Testis (tissue), 3 donors: ENCODE results near the gene RALGAPA1. TPM values are rescaled to one million over a fixed set of nuclear protein-coding genes. Genes with fewer than 3 reads are reported as not detected.
"Not testable (repeated sequence)": the region's sequence is repeated elsewhere in the genome, so short reads cannot be mapped to it uniquely, and the experiment has no call there.

Source experiments
- DNase-seq: peaks from one replicate; pipeline ENCODE4 v3.0.0-alpha.2; 2019
- H3K27ac ChIP-seq, 2 donors: fragments of 200-600 bp; sonication (generic); one replicate each; pipeline ENCODE4 v1.5.1; 2019
- H3K27me3 ChIP-seq: fragments of 200-600 bp; sonication (generic); one replicate; pipeline ENCODE4 v1.5.1; 2019
- H3K36me3 ChIP-seq: fragments of 200-600 bp; sonication (generic); one replicate; pipeline ENCODE4 v1.5.1; 2017; ENCODE audit warnings: low read depth; ENCODE audit errors: missing control alignments
- H3K4me1 ChIP-seq: fragments of 200-600 bp; sonication (generic); one replicate; pipeline ENCODE4 v1.5.1; 2019
- H3K4me3 ChIP-seq, 2 donors: fragments of 200-600 bp; sonication (generic); one replicate each; pipeline ENCODE4 v1.5.1; 2017 to 2019
- H3K9me3 ChIP-seq: fragments of 200-600 bp; sonication (generic); one replicate; pipeline ENCODE4 v1.5.1; 2017
- CTCF ChIP-seq, 3 experiments: fragments of 450-650 bp in 2 of 3; fragments of 200-600 bp in 1 of 3; sonication (generic) in 1 of 3; IDR thresholded peaks; one replicate each; pipeline ENCODE4 v1.5.1; 2016 to 2019; ENCODE audit warnings: antibody characterized with exemption in 3 of 3, mild to moderate bottlenecking in 2 of 3, moderate library complexity in 1 of 3
- POLR2A ChIP-seq: fragments of 450-650 bp; IDR thresholded peaks from one replicate; pipeline ENCODE4 v1.6.1; 2017; ENCODE audit warnings: antibody characterized with exemption, mild to moderate bottlenecking, moderate library complexity
- WGBS, 2 donors: methylation state at CpG; one replicate each; pipeline ENCODE4 v1.1.5; 2018; 5-methylcytosine and 5-hydroxymethylcytosine counted together
- intact Hi-C: fragments of 100-400 bp; cut with DNase I; formaldehyde crosslinking; loops from one replicate; pipeline ENCODE4 v1.15.1; 2023; ENCODE audit warnings: low total_unique reads
- polyA plus RNA-seq: library from polyadenylated mRNA; stranded (reverse); fragments of 350-450 nt; fragmentation: Illumina TruSeq; extraction: RNeasy Lipid Tissue Mini Kit (QIAGEN cat#74804); gene quantifications from one replicate; pipeline ENCODE4 v1.2.3, GENCODE V29; 2014; ENCODE audit warnings: low read depth, low replicate concordance; ENCODE audit not compliant: insufficient read depth
- total RNA-seq, 2 donors: library from RNA; depleted of rRNA; stranded (reverse); fragments of >200 nt; gene quantifications; one replicate each; pipeline ENCODE4 v1.2.3, GENCODE V29; 2016

RALGAPA1 gene
- total and polyA plus RNA-seq, 3 donors from 2014 or later = 25.6 to 111 (median 75.1) TPM

GRCh38 chr14:35632271-35632670, 176.8 kb downstream of the RALGAPA1 start:
- 91 to 93% methylated on average over 3 of the region's 3 CpGs for WGBS, 2 donors
- DNase-seq = no peak
- Histone ChIP-seq H3K4me1 (no peaks in the 10 kb centered on the region), H3K27ac (no peak overlapping the region), H3K4me3 (no peak overlapping the region), H3K36me3 (no peaks in the 10 kb centered on the region), H3K9me3 (no peaks in the 10 kb centered on the region), H3K27me3 (no peaks in the 10 kb centered on the region)
- TF ChIP-seq CTCF (IDR thresholded peaks at IDR 0.05) (no peak), POLR2A (no peak)
- intact Hi-C loops = no loop called here

DNA sequence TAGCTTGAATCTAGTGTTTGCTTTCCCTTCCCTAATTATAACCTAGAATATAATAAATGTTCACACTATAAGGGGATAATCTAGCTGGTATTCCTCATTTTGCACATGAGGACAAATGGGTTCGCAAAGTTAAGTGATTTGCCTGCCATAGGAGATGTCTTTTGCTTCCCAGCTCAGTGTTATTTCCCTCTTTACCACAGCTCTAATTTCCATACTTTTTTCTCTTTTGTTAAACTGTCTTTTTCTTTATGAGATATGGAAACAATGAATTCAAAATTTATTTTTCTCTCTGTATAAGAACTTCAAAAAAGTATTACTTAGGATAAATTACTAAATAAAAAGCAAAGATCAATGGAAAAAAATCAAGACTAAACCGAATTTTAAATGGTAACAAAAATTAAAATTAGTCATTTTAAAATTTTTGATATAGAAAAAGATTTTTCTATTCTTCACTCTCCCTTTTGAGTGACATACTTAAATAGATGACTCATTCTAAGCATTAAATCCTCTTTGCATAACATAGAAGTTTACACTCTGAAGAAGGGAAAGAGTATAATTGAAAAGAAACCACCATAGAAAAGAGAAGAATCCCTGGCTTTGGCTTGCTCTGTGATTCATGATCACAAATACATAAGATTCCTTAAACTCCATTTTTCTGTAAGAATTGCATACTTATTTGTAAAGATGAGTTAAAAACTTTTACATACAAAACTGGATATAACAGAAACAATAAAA, 177.9 kb downstream of the RALGAPA1 start:
- no peaks in the 10 kb centered on the region for H3K27me3 ChIP-seq
- no peak overlapping the region for H3K27ac ChIP-seq
- no peak for DNase-seq
- WGBS, 2 donors = 89 to 93% methylated on average over 2 of the region's 2 CpGs
- no peaks in the 10 kb centered on the region for H3K9me3 ChIP-seq
- no peaks in the 10 kb centered on the region for H3K36me3 ChIP-seq
- TF ChIP-seq POLR2A = no peak
- TF ChIP-seq CTCF (IDR thresholded peaks at IDR 0.05) = no peak
- intact Hi-C loops = no loop called here
- H3K4me1 ChIP-seq = no peaks in the 10 kb centered on the region
- no peak overlapping the region for H3K4me3 ChIP-seq

DNA sequence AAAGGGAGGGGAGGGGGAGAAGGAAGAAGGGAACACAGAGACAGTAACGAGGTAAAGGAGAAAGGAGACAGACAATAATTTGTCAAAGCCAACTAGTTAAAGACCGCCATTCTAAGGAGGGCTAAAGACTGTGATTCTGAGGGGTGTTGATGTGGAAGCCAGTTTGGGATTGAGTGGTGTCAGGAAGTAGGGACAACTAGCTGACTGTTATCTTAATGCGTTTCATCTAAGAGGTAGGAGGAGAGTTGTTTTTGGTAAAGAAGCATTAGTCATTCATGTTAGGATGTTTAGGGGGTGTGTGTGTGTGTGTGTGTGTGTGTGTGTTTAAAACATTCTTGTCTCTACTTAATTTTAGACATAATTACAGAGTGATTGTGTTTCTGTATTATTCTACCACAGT, 180.1 kb downstream of the RALGAPA1 start:
- no peak for TF ChIP-seq CTCF (IDR thresholded peaks at IDR 0.05)
- no peak for TF ChIP-seq POLR2A
- Histone ChIP-seq H3K9me3 (no peaks in the 10 kb centered on the region), H3K36me3 (no peaks in the 10 kb centered on the region), H3K27ac (no peak overlapping the region), H3K27me3 (no peaks in the 10 kb centered on the region), H3K4me1 (no peaks in the 10 kb centered on the region), H3K4me3 (no peak overlapping the region)
- intact Hi-C loops = no loop called here
- 79 to 85% methylated on average over 3 of the region's 3 CpGs for WGBS, 2 donors
- no peak for DNase-seq

- intact Hi-C loops = not testable (repeated sequence)
Observed at GRCh38 chr14:35626947-35627346, 182.1 kb downstream of the RALGAPA1 start.

GRCh38 chr14:35621996-35622395, 187.1 kb downstream of the RALGAPA1 start:
- WGBS, 2 donors = 95 to 97% methylated on average over 4 of the region's 4 CpGs
- H3K9me3 ChIP-seq, H3K36me3 ChIP-seq, DNase-seq, H3K27ac ChIP-seq, H3K4me3 ChIP-seq, H3K4me1 ChIP-seq, intact Hi-C loops, H3K27me3 ChIP-seq: not testable (repeated sequence)

More at GRCh38 chr14:35626947-35627346, 182.1 kb downstream of the RALGAPA1 start:
- H3K4me1 ChIP-seq, H3K27ac ChIP-seq, H3K4me3 ChIP-seq, H3K27me3 ChIP-seq, H3K9me3 ChIP-seq, DNase-seq, H3K36me3 ChIP-seq: not testable (repeated sequence)
- WGBS, 2 donors = 70 to 76% methylated on average over 2 of the region's 2 CpGs

DNA sequence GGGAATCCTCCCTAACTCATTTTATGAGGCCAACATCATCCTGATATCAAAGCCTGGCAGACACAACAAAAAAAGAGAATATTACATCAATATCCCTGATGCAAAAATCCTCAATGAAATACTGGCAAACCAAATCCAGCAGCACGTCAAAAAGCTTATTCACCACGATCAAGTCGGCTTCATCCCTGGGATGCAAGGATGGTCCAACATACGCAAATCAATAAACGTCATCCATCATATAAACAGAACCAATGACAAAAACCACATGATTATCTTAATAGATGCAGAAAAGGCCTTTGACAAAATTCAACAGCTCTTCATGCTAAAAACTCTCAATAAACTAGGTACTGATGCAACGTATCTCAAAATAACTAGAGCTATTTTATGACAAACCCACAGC, 189.1 kb downstream of the RALGAPA1 start:
- 95 to 97% methylated on average over 6 of the region's 6 CpGs for WGBS, 2 donors
- intact Hi-C loops, H3K9me3 ChIP-seq, H3K36me3 ChIP-seq, H3K27ac ChIP-seq, DNase-seq, H3K27me3 ChIP-seq, H3K4me1 ChIP-seq, H3K4me3 ChIP-seq: not testable (repeated sequence)

DNA sequence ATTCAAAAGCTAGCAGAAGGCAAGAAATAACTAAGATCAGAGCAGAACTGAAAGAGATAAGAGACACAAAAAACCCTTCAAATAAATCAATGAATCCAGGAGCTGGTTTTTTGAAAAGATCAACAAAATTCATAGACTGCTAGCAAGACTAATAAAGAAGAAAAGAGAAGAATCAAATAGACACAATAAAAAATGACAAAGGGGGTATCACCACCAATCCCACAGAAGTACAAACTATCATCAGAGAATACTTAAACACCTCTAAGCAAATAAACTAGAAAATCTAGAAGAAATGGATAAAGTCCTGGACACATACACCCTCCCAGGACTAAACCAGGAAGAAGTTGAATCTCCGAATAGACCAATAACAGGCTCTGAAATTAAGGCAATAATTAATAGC, 189.6 kb downstream of the RALGAPA1 start:
- H3K4me3 ChIP-seq, H3K27me3 ChIP-seq, H3K9me3 ChIP-seq, H3K36me3 ChIP-seq, DNase-seq, intact Hi-C loops, H3K27ac ChIP-seq, H3K4me1 ChIP-seq: not testable (repeated sequence)
- 94 to 96% methylated on average over 1 of the region's 1 CpG for WGBS, 2 donors
